ENCODE data around the gene TENM3.

DNA sequence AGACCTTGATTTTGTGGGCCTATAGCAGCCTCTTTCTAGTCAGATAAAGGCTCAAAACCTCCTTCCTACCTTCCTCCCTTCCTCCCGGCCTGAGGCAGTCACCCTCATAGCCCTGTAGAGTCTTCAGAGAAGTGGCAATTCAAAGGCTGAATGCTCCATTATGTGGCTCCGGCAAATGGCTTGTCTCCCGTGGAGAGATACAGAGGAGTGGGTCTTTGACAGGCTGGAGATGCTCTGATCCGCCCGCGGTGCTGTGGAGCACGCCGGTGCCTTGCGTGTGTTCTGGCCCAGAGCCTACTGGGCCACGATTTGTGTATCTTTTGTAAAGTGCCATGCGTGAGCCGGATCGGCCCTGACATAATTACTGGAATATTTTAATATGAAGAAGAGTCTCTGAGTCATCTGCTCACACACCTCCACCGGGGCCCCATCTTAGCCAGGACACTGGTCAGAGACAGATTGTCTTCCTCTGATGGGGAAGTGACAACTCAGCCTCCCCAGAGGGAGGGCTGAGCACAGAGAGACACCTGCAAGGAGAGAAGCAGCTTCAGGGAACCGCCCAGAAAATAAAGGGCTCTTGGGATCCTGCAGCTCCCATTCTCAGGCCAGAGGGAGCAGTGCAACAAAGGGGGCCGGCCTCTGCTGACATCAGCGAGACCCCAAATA is 585.3 kb downstream of the TENM3 start:
- TF ChIP-seq, protein P1, sequence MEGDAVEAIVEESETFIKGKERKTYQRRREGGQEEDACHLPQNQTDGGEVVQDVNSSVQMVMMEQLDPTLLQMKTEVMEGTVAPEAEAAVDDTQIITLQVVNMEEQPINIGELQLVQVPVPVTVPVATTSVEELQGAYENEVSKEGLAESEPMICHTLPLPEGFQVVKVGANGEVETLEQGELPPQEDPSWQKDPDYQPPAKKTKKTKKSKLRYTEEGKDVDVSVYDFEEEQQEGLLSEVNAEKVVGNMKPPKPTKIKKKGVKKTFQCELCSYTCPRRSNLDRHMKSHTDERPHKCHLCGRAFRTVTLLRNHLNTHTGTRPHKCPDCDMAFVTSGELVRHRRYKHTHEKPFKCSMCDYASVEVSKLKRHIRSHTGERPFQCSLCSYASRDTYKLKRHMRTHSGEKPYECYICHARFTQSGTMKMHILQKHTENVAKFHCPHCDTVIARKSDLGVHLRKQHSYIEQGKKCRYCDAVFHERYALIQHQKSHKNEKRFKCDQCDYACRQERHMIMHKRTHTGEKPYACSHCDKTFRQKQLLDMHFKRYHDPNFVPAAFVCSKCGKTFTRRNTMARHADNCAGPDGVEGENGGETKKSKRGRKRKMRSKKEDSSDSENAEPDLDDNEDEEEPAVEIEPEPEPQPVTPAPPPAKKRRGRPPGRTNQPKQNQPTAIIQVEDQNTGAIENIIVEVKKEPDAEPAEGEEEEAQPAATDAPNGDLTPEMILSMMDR (IDR thresholded peaks at IDR 0.05): no peak
- TF ChIP-seq POLR2A (IDR thresholded peaks at IDR 0.05) (no peak), EP300 (IDR thresholded peaks at IDR 0.05; ENCODE audit: low read depth) (no peak), POLR2AphosphoS5 (IDR thresholded peaks at IDR 0.05) (no peak)
